GM19372 (cell line): ENCODE results near the gene INO80.
"Not testable (repeated sequence)": the region's sequence is repeated elsewhere in the genome, so short reads cannot be mapped to it uniquely, and the experiment has no call there.

ENCODE experiments used
- ATAC-seq: cut with Tn5 transposase; IDR thresholded peaks from one replicate; pipeline ENCODE4 v1.9.1; 2021; ENCODE audit warnings: mild to moderate bottlenecking, low read depth, moderate library complexity; ENCODE audit not compliant: unreplicated experiment

Gene INO80

GRCh38 chr15:41116116-41116961 lies at the start of gene INO80:
TSS of gene INO80 (minus strand) at chr15:41116280. CDS start at chr15:41096310, 19,970 bp downstream.
- ATAC-seq = peak; percentile 69

DNA sequence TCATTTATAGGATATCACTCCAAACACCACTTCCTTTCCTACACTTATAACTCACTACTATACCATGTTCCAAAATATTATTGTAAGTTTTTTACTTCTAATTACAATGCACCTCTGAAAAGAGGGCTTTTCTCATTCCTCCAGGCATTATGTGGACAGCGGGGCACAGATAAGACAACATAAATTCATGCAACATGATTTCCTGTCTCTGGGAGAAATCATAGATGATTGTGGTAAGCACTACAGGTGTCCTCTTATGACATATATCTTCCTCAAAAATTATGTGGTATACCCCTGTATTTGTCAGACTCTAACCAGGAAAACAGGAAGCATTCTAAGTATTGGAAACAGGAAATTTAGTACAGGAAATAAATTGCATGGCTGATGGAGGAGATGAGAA lies 45.7 kb upstream of the INO80 start:
- no peak for ATAC-seq

DNA sequence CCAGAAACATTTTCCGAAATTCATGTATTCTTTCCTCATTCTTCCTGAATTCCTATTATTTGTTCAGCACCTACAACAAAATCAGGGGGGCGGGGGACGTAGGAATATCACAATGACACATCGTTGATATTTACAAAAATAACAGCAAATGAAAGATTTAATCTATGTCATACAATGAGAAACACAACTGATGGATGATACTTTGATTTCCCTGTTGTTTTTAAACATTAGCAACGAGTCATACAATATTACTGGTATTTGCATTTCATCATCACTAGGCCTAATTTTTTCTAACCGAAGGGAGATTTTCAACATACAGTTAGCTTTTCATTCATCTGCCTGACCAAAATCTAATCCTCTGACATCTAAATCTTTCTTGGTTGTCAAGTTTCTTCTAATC lies 45.3 kb upstream of the INO80 start:
- ATAC-seq = no peak

DNA sequence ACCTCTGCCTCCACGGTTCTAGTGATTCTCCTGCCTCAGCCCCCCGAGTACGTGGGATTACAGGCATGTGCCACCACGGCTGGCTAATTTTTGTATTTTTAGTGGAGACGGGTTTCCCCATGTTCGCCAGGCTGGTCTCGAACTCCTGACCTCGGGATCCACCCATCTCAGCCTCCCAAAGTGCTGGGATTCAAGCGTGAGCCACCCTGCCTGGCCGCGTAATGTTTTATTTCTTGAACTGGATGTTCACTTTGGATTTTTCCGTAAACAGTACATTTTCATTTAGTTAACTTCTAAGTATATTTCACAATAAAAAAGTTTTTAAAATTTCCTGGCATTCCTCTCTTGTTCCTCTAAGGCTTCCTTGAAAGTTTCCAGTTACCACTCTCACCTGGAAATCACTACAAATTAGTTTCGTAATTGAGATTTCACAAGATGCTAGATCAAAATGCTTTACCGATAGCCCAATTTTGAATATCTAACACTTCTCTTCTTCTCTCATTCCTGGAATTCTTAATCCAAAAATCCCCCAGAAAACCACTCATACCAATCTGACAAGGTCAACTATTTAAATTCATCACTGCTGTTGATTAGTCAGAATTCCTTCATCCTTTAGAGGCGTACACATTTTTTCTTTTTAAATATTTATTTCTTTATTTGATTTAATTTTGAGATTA lies 44.7 kb upstream of the INO80 start:
- no peak for ATAC-seq

DNA sequence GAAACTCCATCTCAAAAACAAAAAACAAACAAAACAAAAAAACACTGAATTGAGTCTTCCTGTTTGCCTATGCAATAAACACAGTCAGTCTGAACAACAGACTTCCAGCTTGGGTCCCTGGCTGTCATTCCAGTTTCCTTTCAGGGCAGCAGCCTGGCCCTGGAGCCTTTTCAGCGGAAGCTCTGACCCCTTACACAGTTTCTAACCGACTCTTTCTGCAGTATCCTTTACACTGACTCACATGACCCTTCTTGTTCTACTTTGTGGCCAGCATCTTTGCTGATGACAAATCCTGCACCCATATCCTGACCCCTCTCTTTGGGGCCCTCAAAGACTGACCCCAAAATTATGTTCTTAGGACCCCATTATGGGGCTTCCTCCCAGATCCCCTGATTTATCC lies 38.3 kb upstream of the INO80 start:
- ATAC-seq = no peak

GRCh38 chr15:41153733-41154132 lies 37.7 kb upstream of the INO80 start:
- ATAC-seq = no peak

GRCh38 chr15:41151451-41152005 lies 35.4 kb upstream of the INO80 start:
- ATAC-seq = no peak

DNA sequence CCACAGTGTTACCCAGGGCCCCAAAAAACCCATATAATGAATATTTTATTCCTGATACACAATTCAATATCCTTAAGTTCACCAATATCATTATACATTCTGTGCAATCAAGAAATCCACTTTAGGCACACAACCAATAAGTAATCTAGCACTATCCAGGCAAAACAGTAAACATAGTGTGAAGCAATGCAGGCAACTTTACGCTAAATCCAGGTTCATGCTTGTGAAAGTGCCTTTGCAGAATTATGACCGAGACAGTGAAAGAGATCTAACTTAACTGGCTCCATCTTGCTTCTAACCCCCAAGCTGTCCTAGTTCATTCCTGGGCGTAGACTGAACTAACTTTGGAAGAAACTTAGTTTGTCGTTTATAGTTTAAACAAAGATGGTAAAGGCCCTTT lies 34.2 kb upstream of the INO80 start:
- ATAC-seq = no peak

DNA sequence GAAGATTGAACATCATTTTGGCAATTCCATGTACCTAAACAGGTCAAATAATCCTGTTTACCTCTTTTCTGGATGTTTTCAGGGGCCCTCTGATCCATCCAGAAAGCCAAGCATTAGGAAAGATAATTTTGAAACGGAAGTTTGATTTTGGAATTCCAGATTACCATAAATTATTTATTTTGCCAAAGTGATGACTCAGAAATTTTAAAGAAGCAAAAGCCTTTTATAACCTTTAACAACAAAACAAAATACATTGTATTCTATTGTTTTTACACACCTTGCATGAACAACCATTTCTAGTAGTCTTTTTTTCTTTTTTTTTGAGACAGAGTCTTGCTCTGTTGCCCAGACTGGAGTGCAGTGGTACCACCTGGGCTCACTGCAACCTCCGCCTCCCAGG lies 32.0 kb upstream of the INO80 start:
- no peak for ATAC-seq

DNA sequence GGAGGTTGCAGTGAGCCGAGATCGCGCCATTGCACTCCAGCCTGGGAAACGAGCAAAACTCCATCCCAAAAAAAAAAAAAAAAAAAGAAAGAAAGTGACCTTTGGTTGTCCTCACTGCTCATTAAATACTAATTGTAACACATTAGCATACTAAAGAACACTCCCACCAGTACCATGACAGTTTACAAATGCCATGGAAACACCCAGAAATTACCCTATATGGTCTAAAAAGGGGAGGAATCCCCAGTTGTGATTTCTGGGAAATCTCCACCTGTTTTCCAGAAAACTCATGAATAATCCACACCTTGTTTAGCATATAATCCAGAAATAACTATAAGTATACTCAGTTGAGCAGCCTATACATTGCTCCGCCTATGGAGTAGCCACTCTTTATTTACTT lies 23.5 kb upstream of the INO80 start:
- no peak for ATAC-seq

- ATAC-seq = not testable (repeated sequence)
These were observed 23.0 kb upstream of the INO80 start for GRCh38 chr15:41139112-41139511.

- ATAC-seq = not testable (repeated sequence)
These were observed 19.5 kb upstream of the INO80 start for GRCh38 chr15:41135580-41135979.

DNA sequence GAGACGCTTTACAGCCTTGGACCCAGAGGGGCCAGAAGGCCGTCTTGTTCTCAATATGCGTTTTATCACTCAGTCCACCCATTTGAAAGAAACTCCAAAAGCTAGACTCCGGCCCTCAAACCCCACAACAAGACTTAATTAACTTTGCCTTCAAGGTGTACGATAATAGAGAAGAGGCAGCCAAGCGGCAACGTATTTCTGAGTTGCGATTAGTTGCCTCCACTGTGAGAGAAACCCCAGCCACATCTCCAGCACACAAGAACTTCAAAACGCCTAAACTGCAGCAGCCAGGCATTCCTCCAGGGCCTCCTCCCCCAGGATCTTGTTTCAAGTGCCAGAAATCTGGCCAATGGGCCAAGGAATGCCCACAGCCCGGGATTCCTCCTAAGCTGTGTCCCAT lies 17.4 kb upstream of the INO80 start:
- no peak for ATAC-seq

- ATAC-seq = not testable (repeated sequence)
These were observed 16.0 kb upstream of the INO80 start for GRCh38 chr15:41132094-41132493.

DNA sequence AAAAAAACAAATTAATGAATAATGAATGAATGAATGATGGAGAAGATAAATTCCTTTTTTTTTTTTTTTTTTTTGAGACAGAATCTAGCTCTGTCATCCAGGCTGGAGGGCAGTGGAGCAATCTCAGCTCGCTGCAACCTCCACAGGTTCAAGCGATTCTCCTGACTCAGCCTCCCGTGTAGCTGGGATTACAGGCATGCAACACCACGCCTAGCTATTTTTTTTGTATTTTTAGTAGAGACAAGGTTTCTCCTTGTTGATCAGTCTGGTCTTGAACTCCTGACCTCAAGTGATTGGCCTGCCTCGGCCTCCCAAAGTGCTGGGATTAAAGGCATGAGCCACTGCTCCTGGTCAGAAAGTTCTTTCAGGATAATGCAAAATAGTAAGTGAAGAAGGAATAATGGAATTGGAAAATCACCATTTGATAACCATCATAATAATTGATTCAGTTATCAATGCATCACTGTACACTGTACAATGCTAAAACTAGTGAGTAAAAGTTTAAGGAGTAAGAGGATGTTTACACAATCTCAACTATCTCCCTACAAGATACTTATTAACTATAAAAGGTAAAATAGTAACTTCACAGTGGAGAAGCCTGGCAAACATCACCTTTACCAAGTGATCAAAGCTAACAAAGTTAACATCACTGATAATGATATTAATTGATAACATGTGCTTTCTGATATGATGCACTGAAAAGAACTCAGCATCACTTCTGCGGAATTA lies 12.3 kb upstream of the INO80 start:
- ATAC-seq = no peak

DNA sequence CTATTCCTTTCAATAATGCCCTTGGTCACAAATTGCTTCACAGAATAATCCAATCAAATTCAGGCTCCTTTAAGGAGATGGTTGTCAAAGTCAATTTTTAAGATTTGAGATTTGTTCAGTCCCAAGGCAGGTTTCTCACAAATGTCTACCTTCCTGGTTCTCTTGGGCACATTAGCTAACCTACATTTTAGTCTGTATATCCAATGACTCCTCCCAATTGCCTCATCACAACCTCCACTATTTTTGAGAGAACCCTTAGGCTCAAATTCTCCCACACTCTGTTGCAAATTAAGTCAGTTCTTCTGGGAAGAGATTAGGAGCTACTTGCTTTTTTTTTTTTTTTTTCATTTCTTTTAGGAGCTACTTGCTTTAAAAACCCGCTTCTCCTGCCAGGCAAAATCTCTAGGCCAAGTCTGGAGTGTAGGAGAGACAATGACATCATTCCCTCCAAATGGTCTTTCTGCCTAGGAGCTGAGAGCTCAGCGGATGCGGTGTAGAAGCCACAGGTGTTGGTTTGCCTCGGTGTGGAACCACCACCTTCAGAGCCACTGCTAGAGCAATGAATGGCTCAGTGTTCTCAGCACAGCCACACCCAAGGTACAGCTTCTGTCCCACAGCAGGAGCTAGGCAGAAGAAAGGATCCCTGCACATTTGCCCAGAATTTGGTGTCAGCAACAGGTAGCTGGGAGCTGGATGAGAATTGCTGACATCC lies 10.0 kb upstream of the INO80 start:
- ATAC-seq = no peak

- ATAC-seq = no peak
These were observed 9.1 kb upstream of the INO80 start for GRCh38 chr15:41125063-41125669.

DNA sequence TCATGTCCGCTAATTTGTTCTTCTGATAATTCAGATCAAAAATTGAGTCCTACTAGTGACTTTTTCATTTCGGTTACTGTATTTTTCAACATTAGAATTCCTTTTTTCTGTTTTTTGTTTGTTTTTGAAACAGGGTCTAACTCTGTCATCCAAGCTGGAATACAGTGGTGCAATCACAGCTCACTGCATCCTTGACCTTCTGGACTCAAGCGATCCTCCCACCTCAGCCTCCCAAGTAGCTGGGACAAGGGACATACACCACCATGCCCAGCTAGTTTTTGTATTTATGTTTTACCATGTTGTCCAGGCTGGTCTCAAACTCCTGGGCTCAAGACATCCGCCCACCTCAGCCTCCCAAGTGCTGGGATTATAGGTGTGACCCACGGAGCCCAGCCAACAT lies 8.0 kb upstream of the INO80 start:
- no peak for ATAC-seq

DNA sequence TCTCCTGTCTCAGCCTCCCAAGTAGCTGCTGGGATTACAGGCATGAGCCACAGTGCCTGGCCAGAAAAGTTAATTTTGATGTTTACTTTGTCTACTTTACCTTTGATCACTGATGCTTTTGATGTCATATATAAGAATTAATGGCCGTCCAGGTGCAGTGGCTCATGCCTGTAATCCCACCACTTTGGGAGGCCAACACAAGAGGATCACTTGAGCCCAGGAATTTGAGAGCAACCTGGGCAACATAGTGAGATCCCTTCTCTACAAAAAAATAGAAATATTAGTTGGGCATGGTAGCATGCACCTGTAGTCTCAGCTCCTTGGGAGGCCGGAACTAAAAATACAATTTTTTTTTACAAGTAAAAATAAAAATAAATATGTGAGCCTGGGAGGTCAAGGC lies 6.8 kb upstream of the INO80 start:
- ATAC-seq = no peak

DNA sequence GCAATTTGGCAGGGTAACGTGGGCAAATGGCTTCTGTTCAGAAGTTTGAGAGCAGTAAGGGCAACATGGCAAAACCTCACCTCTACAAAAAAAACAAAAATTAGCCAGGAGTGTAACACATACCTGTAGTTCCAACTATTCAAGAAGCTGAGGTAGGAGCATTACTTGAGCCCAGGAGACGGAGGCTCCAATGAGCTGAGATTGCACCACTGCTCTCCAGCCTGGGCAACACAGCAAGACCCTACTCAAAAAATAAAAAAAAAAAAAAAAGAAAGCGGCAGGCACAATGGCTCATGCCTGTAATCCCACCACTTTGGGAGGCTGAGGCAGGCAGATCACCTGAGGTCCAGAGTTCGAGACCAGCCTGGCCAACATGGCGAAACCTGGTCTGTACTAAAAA lies 5.9 kb upstream of the INO80 start:
- no peak for ATAC-seq
